Breast epithelium (tissue), 3 donors: ENCODE results near the gene ADD2.

Experiments used
- POLR2A ChIP-seq: fragments of 450-650 bp; IDR thresholded peaks from one replicate; pipeline ENCODE4 v1.6.1; 2016; ENCODE audit warnings: antibody characterized with exemption, mild to moderate bottlenecking, moderate library complexity
- POLR2AphosphoS5 ChIP-seq, 3 donors: sonication (generic); formaldehyde crosslinking; IDR thresholded peaks; one replicate each; pipeline ENCODE4 v1.6.1; 2017; ENCODE audit warnings: antibody characterized with exemption in 3 of 3
- TF ChIP-seq, protein P1 (sequence below), 3 donors: fragments of 450-650 bp; IDR thresholded peaks; one replicate each; pipeline ENCODE4 v1.5.1; 2016 to 2017; ENCODE audit warnings: antibody characterized with exemption in 3 of 3, mild to moderate bottlenecking in 3 of 3, moderate library complexity in 3 of 3

DNA sequence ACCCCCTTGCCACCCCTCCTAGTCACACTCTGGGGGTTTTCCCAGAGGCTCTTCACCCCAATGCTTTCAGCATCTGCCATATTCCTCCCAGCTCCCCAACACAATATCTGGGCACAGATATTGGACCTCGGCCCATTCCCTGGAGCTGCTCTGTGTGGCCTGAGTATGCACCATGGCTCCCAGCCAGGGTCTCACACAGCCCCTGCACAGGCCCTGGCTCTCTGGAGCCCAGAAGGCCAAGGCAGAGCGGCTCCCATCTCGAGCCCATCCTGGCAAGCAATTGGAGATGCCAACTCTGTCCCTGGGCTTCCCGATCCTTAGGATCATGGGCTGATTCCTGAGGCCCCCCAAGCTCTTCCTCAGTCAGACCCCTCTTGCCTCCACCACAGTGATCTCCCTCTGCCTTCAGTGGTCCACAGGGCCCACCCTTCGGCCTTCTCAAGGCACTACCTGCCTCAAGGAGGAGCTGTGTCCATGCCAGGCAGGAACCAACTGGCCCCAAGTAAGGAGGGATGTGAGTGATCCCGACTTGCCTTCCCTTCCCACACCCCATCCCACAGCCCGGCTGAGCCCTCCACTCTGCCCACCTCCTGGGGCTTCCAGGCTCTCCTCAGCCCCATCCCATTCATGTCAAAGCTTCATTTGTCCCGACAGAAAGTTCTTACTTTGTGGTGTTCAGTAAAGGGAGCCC lies 62.7 kb downstream of the ADD2 start:
- TF ChIP-seq, protein P1, sequence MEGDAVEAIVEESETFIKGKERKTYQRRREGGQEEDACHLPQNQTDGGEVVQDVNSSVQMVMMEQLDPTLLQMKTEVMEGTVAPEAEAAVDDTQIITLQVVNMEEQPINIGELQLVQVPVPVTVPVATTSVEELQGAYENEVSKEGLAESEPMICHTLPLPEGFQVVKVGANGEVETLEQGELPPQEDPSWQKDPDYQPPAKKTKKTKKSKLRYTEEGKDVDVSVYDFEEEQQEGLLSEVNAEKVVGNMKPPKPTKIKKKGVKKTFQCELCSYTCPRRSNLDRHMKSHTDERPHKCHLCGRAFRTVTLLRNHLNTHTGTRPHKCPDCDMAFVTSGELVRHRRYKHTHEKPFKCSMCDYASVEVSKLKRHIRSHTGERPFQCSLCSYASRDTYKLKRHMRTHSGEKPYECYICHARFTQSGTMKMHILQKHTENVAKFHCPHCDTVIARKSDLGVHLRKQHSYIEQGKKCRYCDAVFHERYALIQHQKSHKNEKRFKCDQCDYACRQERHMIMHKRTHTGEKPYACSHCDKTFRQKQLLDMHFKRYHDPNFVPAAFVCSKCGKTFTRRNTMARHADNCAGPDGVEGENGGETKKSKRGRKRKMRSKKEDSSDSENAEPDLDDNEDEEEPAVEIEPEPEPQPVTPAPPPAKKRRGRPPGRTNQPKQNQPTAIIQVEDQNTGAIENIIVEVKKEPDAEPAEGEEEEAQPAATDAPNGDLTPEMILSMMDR (IDR thresholded peaks at IDR 0.05): no peak
- TF ChIP-seq POLR2AphosphoS5 (IDR thresholded peaks at IDR 0.05) (no peak), POLR2A (no peak)
